GM19468 (cell line): ENCODE measurements around the gene RAP2C.

Experiments
- ATAC-seq: cut with Tn5 transposase; IDR thresholded peaks from one replicate; pipeline ENCODE4 v1.9.1; 2021; ENCODE audit warnings: mild to moderate bottlenecking, moderate library complexity, moderate number of reproducible peaks; ENCODE audit not compliant: unreplicated experiment; ENCODE audit errors: extremely low read depth

The RAP2C gene

DNA sequence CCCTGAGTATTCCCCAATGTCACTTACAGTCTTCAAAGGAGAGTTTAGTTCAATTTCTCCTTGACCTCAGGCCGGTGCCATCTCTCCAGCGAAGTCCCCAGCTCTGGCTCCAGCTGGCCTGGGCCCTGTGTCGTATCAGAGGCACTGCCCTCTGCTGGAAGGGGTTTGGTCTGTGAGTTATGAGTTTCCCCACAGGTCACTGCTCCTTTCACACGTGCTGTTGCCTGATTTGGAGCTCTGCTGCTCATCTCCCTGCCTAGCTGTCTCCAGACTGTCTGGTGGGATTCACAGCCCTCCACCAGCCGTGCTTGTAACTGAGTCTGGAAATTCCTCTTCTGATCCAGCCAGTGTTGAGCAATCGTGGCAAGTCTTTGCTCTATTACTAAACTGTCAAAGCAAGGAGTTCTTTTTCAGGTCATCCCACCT is at the start of gene RAP2C:
RAP2C (minus strand) TSS at position 105 of the 426 bp plus-strand sequence. CDS start 2,179 bp downstream, outside the sequence.
- ATAC-seq, result peak; percentile 23

DNA sequence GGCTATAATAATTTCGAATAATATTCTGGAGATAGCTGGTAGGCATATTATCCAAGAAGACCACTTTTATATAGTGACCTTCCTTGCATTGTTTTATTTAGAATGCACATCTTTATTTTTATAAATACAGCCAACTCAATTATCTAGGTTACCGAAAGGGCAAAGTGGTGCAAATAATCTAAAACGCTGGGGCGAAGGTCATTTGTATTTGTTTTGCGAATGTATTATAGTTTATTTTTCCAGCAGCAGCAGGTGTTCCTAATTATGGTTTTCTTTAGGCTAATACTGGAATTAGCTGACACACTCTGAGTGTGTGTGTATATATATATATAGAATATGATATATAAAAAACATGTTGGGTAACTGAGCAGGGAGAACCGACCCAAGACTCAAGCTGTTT is 48.1 kb upstream of the RAP2C start:
- no peak for ATAC-seq

DNA sequence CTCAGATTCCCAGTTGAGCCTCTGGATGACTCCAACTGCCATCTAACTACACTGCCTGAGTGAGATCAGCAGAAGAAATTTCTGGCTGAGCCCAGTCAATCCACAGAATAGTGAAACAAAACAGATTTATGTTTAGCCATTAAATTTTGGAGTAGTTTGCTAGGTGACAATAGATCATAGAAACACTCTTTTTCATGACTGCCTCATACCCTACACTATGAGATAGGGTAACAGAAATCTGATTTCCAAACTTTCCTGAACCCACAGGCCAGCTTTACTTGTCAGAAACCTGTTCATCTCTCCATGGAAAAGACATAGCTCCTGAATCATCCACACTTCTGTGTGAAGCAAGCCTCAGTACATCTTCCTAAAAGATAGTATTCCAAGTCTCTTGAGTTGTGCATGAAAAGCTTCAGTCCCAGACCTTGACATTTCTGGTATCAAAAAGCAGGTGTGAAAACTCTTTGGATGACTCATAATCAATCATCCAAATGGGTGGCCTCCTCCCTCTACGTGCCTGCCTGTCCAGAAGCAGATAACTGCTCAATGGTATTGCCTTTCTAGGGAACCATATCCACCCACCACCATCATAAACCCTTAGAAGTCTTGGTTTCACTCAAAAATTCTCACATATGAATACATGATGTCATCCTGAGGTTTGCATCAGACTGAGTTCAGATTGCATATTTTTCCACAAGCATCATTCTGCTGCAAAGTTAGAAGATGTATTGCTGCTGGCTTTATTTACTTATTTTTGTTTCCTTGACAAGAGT is 47.5 kb upstream of the RAP2C start:
- no peak for ATAC-seq

DNA sequence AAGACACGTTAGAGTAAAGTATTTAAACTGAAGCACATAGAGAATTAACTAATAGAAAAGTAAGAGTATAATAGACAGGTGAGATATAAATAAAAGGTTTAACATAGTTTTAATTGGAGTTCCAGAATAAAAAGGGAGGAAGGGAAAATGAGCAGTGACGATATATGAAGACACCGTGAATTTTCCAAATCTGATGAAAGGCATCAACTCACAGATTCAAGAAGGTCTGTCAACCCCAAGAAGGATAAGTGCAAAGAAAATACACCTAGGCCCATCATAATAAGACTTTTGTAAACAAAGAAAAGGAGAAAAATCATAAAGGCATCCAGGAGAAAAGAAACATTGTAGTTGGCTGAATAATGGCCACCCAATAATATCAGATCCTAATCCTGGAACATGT is 43.9 kb upstream of the RAP2C start:
- ATAC-seq, result no peak

DNA sequence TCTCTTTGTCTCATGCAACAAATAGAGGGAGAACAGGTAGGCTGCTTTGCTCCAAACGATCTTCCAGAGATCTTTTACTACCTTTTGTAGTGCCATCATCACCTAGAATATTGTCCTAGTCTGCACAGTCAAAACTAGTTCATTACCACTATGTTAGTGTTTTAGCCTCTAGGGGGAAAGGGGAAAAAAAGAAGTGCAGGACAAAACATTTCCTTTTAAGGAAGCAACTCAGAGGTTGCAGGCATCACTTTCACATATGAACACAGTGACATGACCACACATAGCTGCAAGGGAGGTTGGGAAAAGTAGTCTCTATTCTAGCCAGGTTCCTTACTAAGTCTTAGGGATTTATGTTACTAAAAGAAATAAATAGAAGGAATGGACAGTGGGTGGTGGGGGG is 39.3 kb upstream of the RAP2C start:
- no peak for ATAC-seq

DNA sequence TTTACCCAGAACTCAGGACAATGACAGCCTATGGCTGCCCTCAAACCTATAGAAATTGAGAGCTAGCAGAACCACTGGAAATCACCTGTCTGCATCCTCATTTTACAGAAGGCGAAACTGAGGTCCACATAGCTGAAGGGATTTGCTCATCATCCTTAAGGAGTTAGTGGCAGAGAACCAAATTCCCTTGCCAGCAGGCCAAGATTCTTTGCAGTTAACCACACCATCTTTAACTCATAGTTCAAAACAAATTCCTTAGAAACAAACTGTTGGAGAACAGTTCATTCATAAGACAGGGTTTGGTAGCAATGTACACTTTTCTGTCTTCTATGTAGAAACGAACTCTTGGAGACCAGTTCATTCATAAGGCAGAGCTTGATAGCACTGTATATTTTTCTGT is 37.9 kb upstream of the RAP2C start:
- no peak for ATAC-seq

DNA sequence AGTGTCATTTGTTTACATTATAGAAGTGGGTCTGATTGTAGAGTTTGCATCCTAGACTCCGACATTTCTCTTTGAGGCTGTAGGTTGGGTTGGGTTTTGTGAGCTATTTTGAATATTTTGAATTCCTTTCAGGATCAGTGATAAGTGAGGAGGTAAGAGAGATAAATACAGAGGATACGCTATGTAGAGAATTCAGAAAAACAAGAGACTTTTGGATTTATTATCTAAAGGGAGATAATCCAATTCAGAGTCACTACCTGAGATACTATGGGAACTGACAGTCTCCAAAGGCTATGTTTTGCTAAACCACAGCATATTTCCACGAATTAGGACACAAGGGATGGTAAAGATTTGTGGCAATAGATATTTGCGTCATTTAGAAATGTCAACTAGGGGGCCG is 16.9 kb upstream of the RAP2C start:
- no peak for ATAC-seq

DNA sequence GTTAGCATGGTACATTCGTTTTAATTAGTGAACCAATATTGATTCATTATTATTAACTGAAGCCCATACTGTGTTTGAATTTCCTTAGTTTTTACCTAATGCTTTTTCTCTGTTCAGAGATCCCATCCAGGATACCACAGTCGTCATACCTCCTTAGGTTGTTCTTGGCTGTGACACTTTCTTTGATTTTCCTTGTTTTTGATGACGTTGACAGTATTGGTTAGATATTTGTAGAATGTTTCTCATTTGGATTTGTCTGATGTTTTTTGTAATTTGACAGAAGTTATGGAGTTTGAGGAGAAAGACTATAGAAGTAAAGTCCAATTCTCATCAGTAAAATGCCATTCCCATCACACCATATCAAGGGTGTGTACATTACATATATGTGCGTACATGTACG is 16.2 kb upstream of the RAP2C start:
- no peak for ATAC-seq

DNA sequence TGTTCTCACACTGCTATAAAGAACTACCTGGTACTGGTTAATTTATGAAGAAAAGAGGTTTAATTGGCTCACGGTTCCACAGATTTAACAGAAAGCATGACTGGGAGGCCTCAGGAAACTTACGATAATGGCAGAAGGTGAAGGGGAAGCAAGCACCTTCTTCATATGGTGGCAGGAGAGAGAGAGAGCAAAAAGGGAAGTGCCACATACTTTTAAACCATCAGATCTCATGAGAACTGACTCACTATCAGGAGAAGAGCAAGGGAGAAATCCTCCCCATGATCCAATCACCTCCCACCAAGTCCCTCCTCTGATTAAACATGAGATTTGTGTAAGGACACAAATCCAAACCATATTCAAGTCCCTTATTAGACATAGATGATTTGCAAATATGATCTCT is 12.3 kb upstream of the RAP2C start:
- ATAC-seq, result no peak

DNA sequence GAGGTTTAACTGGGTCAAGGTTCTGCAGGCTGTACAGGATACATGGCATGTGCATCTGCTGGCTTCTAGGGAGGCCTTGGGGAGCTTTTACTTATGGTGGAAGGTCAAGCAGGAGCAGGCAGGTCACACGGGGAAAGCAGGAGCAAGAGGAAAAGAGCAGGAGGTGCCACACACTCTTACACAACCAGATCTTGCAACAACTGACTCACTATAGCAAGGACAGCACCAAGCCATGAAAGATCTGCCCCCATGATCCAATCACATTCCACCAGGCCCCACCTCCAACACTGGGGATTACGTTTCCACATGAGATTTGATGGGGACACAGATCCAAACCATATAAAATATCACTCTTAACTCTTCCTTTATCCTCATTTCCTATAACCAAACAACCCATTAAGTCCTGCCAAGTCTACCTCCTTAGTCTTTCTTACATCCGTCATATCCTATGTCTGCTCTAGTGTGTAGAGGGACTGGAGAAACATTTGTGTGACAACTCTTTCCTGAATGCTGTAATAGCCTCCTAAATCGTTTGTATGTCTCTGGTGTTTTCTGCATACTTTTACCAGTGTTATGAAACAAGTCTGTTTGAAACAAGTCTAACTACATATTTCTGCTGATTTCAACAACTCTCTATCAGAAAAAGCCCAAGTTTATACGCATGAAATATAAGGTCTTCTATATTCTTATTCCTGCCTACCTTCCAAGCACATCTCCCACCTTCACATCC is 8.3 kb upstream of the RAP2C start:
- no peak for ATAC-seq

DNA sequence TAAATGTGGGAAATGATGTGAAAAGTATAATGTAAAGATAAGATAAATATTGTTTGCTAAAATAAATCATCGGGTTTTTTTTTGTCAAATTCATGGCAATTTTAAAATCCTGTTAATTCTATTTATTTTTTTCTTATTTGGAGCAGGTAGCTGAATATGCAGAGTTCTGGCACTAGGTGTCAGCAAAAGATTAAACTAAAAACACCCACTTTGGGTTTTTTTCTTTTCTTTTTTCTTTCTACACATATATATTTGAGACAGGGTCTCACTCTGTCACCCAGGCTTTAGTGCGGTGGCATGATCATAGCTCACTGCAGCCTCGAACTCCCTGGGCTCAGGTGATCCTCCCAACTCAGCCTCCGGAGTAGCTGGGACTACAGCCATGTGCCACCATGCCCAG is 6.9 kb upstream of the RAP2C start:
- no peak for ATAC-seq

DNA sequence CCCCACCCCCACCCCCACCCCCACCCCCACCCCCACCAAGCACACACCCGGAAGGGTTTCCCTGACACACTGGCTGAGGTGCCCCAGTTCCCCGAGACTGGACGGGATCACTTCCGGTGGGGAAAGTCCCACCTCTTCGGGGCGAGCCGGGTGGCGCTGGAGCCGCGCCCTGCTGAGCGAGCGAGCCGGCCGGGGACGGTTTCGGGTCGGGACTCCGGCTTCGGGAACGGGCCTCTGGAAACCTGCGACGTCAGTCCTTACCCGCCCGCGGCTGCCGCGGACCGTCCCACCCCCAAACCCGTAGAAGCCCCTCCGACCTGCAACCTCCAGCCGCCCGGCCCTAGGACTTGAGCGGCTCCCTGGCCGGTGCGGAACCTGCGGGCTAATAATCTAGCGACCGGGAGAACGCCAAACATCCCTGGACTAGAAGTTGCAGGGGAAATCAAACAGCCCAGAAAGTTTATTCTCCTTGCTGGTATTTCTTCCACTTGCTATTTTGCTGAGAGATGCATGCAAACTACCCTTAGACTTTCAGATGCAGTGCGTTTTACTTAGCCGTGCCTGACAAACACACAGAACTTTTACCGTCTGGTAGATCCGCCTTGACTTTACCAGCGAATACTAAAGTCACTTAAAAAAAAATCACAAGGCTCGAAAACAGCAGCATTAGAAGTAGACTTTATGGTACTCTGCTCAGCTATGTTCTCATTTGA is 991 bp downstream of the RAP2C start:
- peak; percentile 28 for ATAC-seq

DNA sequence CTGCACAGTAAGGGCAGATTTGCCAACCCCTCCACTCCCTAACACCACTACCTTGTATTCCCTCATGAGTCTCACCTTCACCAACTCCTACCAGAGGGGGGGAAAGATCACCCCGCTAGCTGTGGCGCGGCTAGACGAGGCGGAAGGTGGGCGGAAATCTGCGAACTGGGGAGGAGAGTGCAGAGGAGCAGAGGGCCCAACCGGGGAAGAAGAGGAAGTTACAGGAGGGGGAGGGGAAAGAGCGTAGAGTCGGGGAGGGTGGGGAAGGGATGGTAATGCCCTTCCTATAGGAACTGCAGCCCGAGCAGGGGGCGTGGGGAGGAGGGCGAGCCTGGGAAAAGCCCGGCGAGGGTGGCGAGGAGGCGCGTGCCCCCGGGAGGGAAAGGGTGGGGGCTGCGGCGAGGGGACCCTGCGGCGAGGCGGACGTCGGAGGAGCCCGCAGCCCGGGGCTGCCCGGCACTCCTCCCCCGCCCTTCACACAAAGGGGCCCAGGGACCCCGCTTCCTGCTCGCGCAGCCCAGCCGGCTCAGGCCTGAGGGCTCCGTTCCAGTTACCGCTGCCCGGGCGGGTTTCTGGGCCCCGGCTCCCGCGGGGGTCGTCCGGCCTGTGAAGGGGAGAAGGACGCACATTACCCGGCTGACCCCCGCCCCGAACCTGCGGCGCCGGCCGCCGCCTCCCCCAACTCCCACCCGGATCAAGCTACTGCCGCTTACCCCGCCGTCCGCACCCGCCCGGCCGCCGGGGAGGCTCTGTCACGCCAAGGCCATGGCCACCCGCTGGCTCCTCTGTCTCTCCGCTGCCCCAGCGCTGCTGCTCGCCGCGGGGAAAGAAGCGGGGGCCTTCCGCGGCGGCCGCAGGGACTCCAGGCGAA is 1.8 kb downstream of the RAP2C start:
- no peak for ATAC-seq

DNA sequence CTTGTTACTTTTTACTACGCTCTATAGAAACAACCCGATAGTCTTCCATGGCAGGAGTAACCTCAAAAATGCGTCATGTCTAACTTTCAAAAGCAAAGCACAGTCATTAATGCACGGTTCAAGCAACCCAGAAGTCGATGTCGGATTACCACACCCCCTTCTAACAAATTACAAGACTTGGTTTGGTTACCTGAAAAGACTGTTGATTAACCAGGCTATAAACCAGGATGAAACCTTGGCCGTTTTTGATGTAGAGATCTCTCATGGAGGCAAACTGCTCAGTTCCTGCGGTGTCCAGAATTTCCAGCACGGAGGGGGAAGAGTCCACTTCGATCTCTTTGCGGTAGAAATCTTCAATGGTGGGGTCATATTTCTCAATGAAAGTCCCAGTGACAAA is 2.4 kb downstream of the RAP2C start:
- no peak for ATAC-seq

DNA sequence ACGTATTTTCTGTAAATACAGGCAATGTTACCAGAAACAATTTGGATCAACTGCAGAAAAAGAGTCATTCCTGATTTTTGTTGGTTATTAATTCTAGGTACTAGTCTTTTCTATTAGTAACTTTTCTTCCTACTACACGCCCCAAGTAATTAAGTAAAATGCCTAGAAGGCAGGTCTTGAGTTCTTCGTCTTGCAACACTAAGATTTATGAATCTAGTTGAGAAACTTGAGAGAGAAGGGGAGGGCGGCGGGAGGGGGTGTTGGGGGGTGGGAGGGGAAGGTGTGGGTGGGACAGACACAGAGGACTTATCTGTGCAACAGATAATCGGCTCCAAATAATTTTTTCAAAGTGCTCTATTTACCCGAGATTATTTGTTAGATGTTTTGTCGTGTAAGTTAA is 3.0 kb downstream of the RAP2C start:
- ATAC-seq, result no peak

DNA sequence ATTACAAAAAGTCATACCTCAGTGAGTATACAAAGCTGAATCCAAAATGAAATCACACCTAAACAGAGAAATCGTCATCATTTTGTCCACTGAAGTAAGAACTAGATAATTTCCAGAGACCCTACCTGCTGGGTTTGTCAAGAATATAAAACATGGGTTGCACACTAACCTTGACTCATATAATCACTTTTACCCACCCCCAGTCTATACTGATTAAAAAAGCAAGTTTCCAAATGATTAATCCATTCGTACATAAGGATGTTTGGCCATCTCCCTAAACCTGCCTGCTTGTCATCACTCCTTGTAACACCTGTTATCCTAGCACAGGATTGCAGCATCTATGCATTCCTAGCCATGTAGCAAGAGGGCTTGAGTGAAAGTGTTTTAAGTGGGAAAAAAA is 4.7 kb downstream of the RAP2C start:
- ATAC-seq, result no peak

DNA sequence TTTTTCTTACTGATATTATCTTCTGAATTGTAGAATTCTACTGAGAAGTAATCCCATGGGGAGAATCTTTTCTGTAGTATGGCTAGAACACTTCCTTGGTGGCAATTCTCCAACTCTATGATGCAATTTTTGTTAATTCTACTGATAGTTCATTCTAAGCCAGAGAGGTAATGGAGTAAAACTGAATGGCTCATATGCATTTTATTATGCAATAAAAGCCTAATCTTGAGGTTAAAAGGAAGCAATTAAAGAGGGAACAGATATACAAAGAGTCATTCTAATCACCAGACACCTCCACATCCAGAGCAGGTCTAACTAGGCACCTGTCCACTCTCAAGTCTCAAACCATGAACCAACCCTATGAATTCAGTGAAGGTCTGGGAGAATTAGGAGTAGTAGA is 9.7 kb downstream of the RAP2C start:
- no peak for ATAC-seq

DNA sequence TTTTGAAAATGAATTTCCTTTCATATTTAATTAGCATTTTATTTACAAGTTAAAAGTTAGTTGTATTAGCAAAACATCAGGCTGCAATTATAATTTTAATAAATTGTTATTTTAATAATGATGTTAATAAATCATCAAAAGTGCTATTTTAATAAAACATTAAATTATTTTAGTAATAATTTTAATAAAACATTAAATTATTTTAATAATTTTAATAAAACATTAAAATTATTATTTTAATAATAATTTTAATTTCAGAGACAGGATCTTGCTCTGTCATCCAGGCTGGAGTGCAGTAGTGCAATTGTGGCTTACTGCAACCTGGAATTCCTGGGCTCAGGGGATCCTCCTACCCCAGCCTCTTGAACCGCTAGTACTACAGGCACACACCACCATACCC is 10.8 kb downstream of the RAP2C start:
- no peak for ATAC-seq

DNA sequence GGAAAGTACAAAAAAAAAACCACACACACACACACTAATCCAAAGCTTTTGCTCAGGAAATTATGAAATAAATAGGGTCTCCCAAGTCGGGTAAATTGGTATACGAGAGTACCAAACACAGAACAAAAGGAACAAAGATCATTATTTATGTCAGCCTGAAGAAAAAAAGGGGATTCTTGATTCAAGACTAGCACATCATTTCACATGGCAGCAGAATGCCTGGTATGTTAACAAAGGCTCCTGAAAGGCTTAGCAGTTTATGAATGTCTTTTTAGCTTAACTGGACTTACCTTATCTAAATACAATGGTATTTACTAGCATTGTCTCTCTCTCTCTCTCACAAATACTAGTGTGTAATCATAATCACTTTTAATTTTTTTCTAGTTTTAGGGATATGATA is 11.3 kb downstream of the RAP2C start:
- ATAC-seq, result no peak

DNA sequence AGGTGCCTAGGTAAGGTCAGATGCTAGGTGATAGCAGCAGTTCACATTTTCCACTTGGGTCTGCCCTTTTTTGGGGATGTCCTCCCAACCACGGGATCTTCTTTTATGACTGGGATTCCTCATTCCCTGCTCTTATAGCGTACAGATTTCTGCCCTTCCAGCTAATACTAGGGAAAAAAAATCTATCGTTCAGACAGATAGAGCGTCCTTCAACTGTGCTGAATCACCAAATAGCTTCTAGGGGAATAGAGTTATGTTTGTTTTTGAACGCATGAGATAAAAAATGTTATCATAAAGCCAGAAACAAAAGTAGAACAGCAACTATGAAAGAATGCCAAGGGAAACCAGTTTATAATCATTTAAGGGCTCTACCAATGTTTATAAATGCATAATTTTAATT is 13.0 kb downstream of the RAP2C start:
- no peak for ATAC-seq
